Type B pancreatic cell (in vitro differentiated cells): Measurements from ENCODE around the gene AOX1. TPM values are rescaled to one million over a fixed set of nuclear protein-coding genes. Genes with fewer than 3 reads are reported as not detected.

Source experiments
- DNase-seq: peaks from one replicate; pipeline ENCODE4 v3.0.0; 2021; ENCODE audit warnings: mixed read lengths; ENCODE audit not compliant: unreplicated experiment; ENCODE audit errors: extremely low spot score
- H3K27ac Mint-ChIP-seq: 2 replicates; pipeline ENCODE4 v1.8.0; 2021; ENCODE audit warnings: mild to moderate bottlenecking, mixed read lengths
- H3K27me3 Mint-ChIP-seq: 2 replicates; pipeline ENCODE4 v1.8.0; 2021; ENCODE audit warnings: mixed read lengths
- H3K36me3 Mint-ChIP-seq: 2 replicates; pipeline ENCODE4 v1.8.0; 2021; ENCODE audit warnings: mixed read lengths
- H3K4me1 Mint-ChIP-seq: one replicate; pipeline ENCODE4 v1.8.0; 2021; ENCODE audit warnings: mixed read lengths; ENCODE audit not compliant: unreplicated experiment
- H3K4me3 Mint-ChIP-seq: 2 replicates; pipeline ENCODE4 v1.8.0; 2021; ENCODE audit warnings: mild to moderate bottlenecking, mixed read lengths
- H3K9me3 Mint-ChIP-seq: 2 replicates; pipeline ENCODE4 v1.8.0; 2021; ENCODE audit warnings: mixed read lengths
- total RNA-seq: library from RNA; stranded (reverse); gene quantifications from 2 replicates; pipeline ENCODE4 v1.2.1, GENCODE V29; 2021; ENCODE audit warnings: low replicate concordance
- TF ChIP-seq, protein P1 (sequence below): fragments of 200-600 bp; sonication (generic); conservative IDR thresholded peaks from 2 replicates; pipeline ENCODE4 v1.5.0; 2021; ENCODE audit warnings: antibody characterized with exemption, mild to moderate bottlenecking

AOX1 gene
- total RNA-seq, 1 donor from 2014 or later = 6.4 TPM

DNA sequence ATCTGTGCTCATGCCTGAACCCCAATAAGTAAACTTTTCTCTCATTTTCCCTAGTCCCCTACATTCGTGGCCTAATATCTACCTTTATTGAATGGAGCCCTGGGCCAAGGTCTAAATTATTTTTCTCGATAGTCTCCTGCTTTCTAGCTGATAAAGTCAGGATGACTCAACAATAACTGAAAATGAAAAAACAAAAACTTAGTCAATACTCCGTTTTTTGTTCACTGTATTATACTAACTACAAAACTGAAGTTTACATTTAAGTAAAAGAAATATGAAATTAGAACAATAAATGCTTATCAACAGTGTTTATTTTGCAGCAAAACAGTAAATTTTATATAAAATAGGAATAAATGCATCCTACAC is 32.2 kb downstream of the AOX1 start:
- H3K4me3 Mint-ChIP-seq = no peak overlapping the region
- no peaks in the 10 kb centered on the region for H3K9me3 Mint-ChIP-seq
- no peaks in the 10 kb centered on the region for H3K36me3 Mint-ChIP-seq
- TF ChIP-seq, protein P1, sequence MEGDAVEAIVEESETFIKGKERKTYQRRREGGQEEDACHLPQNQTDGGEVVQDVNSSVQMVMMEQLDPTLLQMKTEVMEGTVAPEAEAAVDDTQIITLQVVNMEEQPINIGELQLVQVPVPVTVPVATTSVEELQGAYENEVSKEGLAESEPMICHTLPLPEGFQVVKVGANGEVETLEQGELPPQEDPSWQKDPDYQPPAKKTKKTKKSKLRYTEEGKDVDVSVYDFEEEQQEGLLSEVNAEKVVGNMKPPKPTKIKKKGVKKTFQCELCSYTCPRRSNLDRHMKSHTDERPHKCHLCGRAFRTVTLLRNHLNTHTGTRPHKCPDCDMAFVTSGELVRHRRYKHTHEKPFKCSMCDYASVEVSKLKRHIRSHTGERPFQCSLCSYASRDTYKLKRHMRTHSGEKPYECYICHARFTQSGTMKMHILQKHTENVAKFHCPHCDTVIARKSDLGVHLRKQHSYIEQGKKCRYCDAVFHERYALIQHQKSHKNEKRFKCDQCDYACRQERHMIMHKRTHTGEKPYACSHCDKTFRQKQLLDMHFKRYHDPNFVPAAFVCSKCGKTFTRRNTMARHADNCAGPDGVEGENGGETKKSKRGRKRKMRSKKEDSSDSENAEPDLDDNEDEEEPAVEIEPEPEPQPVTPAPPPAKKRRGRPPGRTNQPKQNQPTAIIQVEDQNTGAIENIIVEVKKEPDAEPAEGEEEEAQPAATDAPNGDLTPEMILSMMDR = no peak
- no peak overlapping the region for H3K27ac Mint-ChIP-seq
- no peak for DNase-seq
- no peaks in the 10 kb centered on the region for H3K27me3 Mint-ChIP-seq
- H3K4me1 Mint-ChIP-seq = peaks cover 18% of the 10 kb centered on the region

DNA sequence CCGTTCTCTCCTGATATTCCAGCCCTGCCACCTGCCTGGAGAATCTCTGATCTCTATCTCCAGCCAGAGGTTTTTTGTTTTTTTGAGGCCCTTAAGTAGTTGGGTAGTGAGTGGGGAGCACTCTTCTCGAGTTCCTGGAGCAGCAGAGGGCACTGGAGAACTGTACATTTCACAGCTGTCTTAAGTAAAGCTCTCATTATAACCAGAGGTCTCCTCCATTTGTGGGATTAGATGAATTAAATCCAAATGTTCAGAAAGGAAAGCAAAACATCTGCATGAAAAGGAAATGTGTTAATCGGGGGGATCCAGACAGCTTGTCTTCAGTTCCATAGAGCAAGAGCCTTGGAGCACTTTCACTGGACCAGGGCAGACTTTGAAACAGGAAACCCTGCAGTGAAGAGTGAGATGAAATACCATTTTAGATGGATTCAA is 32.8 kb downstream of the AOX1 start:
- Mint-ChIP-seq H3K4me1 (peaks cover 18% of the 10 kb centered on the region), H3K27me3 (no peaks in the 10 kb centered on the region), H3K36me3 (no peaks in the 10 kb centered on the region), H3K4me3 (peak overlapping the region; percentile 0), H3K9me3 (no peaks in the 10 kb centered on the region), H3K27ac (no peak overlapping the region)
- no peak for DNase-seq
- TF ChIP-seq, protein P1 = no peak

DNA sequence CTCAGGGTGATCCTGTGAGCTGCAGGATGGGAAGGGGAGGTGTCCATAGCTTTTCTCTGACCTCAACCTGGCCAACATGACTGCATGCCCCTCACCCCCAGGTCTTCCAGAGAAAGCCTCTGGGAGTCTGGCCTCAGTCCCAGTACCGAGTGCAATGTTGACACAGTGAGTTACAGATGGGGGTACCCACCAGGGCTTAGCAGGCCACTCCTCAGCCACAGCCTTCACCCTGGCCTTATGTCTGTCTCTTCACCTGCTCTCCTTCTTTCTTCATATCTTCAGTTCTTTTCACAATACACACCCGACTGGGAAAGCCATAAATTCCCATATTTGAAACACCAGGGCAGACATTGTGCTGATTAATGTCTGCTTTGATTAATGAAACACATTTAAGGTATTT is 33.5 kb downstream of the AOX1 start:
- TF ChIP-seq, protein P1 = no peak
- Mint-ChIP-seq H3K4me1 (peaks cover 18% of the 10 kb centered on the region), H3K9me3 (no peaks in the 10 kb centered on the region), H3K36me3 (no peaks in the 10 kb centered on the region), H3K4me3 (no peak overlapping the region), H3K27ac (no peak overlapping the region), H3K27me3 (no peaks in the 10 kb centered on the region)
- DNase-seq = no peak

DNA sequence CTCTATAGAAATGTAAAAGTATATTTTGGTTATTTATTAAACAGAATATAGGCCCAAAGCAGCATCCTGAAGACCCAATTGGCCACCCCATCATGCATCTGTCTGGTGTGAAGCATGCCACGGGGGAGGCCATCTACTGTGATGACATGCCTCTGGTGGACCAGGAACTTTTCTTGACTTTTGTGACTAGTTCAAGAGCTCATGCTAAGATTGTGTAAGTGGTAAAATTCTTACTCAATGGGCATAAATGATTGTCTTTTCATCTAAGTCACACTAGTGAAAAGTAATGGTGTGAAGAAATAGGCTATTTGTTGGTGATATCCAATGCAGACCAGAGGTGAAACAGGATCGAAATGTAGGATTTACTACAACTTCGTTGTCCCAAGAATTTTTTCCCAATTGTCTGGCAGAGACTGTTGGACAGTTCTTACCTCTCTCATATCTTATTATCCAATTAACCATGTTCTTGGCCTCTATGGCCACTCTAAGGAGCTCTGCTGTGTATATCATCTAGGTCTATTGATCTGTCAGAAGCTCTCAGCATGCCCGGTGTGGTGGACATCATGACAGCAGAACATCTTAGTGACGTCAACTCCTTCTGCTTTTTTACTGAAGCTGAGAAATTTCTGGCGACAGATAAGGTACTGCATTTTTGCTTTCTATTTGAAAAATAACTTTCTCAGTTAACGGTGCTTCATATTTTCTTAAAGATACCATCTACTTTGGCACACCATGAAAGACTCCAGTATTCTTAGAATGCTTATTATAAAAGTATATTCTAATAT is 35.0 kb downstream of the AOX1 start:
- no peaks in the 10 kb centered on the region for H3K36me3 Mint-ChIP-seq
- no peaks in the 10 kb centered on the region for H3K9me3 Mint-ChIP-seq
- H3K4me3 Mint-ChIP-seq = no peak overlapping the region
- H3K27ac Mint-ChIP-seq = no peak overlapping the region
- H3K4me1 Mint-ChIP-seq = peaks cover 18% of the 10 kb centered on the region
- TF ChIP-seq, protein P1 = no peak
- no peaks in the 10 kb centered on the region for H3K27me3 Mint-ChIP-seq
- DNase-seq = no peak

DNA sequence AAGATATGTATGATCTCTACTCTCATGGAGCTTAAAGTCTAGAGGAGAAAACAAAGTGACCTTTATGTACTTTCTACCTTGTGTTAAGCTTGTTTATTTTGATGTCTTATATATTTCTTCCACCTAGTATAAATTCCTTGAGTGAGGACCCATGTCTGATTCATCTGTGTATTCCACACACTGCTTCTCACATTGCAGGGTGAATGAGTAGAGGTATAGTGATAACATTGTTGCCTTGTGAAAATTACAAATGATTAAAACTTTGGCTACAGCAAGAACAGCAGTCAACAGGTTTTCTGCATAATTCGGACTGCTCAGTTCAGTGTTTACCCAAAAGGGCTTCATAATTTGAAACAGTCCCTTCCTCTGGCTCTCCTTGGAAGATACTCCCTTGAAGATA is 36.3 kb downstream of the AOX1 start:
- Mint-ChIP-seq H3K4me1 (peaks cover 21% of the 10 kb centered on the region), H3K27ac (no peak overlapping the region), H3K36me3 (no peaks in the 10 kb centered on the region), H3K4me3 (no peak overlapping the region), H3K27me3 (no peaks in the 10 kb centered on the region), H3K9me3 (no peaks in the 10 kb centered on the region)
- no peak for DNase-seq
- TF ChIP-seq, protein P1 = no peak
